Natural killer cell treated with Interleukin-12 subunit alpha and Interleukin-12 subunit beta and Interleukin-15 and Interleukin-18, amount 100 ng/mL, for 72 hours (primary cell): ENCODE data around the gene MRPL22. TPM values are rescaled to one million over a fixed set of nuclear protein-coding genes. Genes with fewer than 3 reads are reported as not detected.
A peak's percentile ranks its signal among the peaks of the same experiment; 100 is the strongest.
"Not testable (repeated sequence)": the region's sequence is repeated elsewhere in the genome, so short reads cannot be mapped to it uniquely, and the experiment has no call there.

Experiments used
- ATAC-seq, 2 donors: fragments of 150-1000 bp; cut with Tn5 transposase in 1 of 2; sonication (Bioruptor Pico), chemical (Tn5 transposase) in 1 of 2; 2 replicates each; pipeline ENCODE4 v1.10.0; 2021
- DNase-seq: peaks from one replicate; pipeline ENCODE4 v3.0.0; 2022; ENCODE audit warnings: low spot score
- H3K27ac Mint-ChIP-seq, 2 donors: 1 replicate in 1 of 2; 2 replicates in 1 of 2; pipeline ENCODE4 v1.8.0; 2022; ENCODE audit warnings: mixed read lengths in 2 of 2, mild to moderate bottlenecking in 1 of 2, moderate library complexity in 1 of 2
- H3K27me3 Mint-ChIP-seq, 2 donors: 1 replicate in 1 of 2; 2 replicates in 1 of 2; pipeline ENCODE4 v1.8.0; 2022; ENCODE audit warnings: mixed read lengths in 2 of 2
- H3K36me3 Mint-ChIP-seq: one replicate; pipeline ENCODE4 v1.8.0; 2022; ENCODE audit warnings: mixed read lengths
- H3K4me1 Mint-ChIP-seq, 2 donors: 1 replicate in 1 of 2; 2 replicates in 1 of 2; pipeline ENCODE4 v1.8.0; 2022; ENCODE audit warnings: low read depth in 2 of 2, mixed read lengths in 2 of 2, mild to moderate bottlenecking in 1 of 2
- H3K4me3 Mint-ChIP-seq: one replicate; pipeline ENCODE4 v1.8.0; 2022; ENCODE audit warnings: mixed read lengths
- H3K9me3 Mint-ChIP-seq: 2 replicates; pipeline ENCODE4 v1.8.0; 2022; ENCODE audit warnings: mixed read lengths
- total RNA-seq, 2 donors: library from RNA; stranded (reverse); gene quantifications; one replicate each; pipeline ENCODE4 v1.2.3, GENCODE V29; 2022

Gene MRPL22
- total RNA-seq, 2 donors from 2014 or later = 54.6 to 56.2 TPM

- no peaks in the 10 kb centered on the region for H3K4me1 Mint-ChIP-seq
- DNase-seq (no peak), ATAC-seq (no peak)
- H3K36me3 Mint-ChIP-seq = peaks cover 35% of the 10 kb centered on the region
- no peaks in the 10 kb centered on the region for H3K9me3 Mint-ChIP-seq
- no peak overlapping the region for H3K27ac Mint-ChIP-seq
- no peaks in the 10 kb centered on the region for H3K27me3 Mint-ChIP-seq
- no peak overlapping the region for H3K4me3 Mint-ChIP-seq
Measured at GRCh38 chr5:154923441-154924430, 17.1 kb upstream of the MRPL22 start.

GRCh38 chr5:154933537-154933936, 7.3 kb upstream of the MRPL22 start:
- DNase-seq = no peak
- no peak for ATAC-seq
- H3K27me3 Mint-ChIP-seq = no peaks in the 10 kb centered on the region
- no peak overlapping the region for H3K4me3 Mint-ChIP-seq
- H3K27ac Mint-ChIP-seq = no peak overlapping the region
- H3K4me1 Mint-ChIP-seq = peaks cover 18 to 25% of the 10 kb centered on the region in 2 donors
- no peaks in the 10 kb centered on the region for H3K9me3 Mint-ChIP-seq
- H3K36me3 Mint-ChIP-seq = peaks cover 23% of the 10 kb centered on the region

- no peaks in the 10 kb centered on the region for H3K9me3 Mint-ChIP-seq
- DNase-seq (no peak), ATAC-seq (no peak)
- H3K27ac Mint-ChIP-seq = no peak overlapping the region
- H3K36me3 Mint-ChIP-seq = peaks cover 20% of the 10 kb centered on the region
- no peak overlapping the region for H3K4me3 Mint-ChIP-seq
- H3K27me3 Mint-ChIP-seq = no peaks in the 10 kb centered on the region
- peaks cover 20 to 33% of the 10 kb centered on the region in 2 donors for H3K4me1 Mint-ChIP-seq
Measured at GRCh38 chr5:154934881-154935280, 6.0 kb upstream of the MRPL22 start.

- no peak for ATAC-seq
- Mint-ChIP-seq H3K27me3 (no peaks in the 10 kb centered on the region), H3K4me3 (peak overlapping the region; percentile 91), H3K27ac (peak overlapping the region; percentile 16 to 59), H3K36me3 (peaks cover 20% of the 10 kb centered on the region), H3K9me3 (no peaks in the 10 kb centered on the region), H3K4me1 (peaks cover 32 to 45% of the 10 kb centered on the region in 2 donors)
- DNase-seq = no peak
Measured at GRCh38 chr5:154937186-154937717, 3.6 kb upstream of the MRPL22 start.

- peak within 1 kb of the TSS; percentile 91 for H3K4me3 Mint-ChIP-seq
- peak; percentile 97 for ATAC-seq
- peaks cover 36 to 50% of the 10 kb centered on the region in 2 donors for H3K4me1 Mint-ChIP-seq
- H3K36me3 Mint-ChIP-seq = peaks cover 20% of the 10 kb centered on the region
- no peaks in the 10 kb centered on the region for H3K9me3 Mint-ChIP-seq
- H3K27ac Mint-ChIP-seq = peak within 1 kb of the TSS; percentile 84 to 95
- no peaks in the 10 kb centered on the region for H3K27me3 Mint-ChIP-seq
- DNase-seq = peak; percentile 89
Measured at GRCh38 chr5:154937718-154938466, 3.0 kb upstream of the MRPL22 start, which contains the start of gene GEMIN5. GEMIN5 (minus strand) TSS chr5:154938211; CDS start chr5:154938133, 78 bp downstream.

GRCh38 chr5:154939387-154939786, 1.5 kb upstream of the MRPL22 start:
- not testable (repeated sequence) for H3K27me3 Mint-ChIP-seq, ATAC-seq, H3K9me3 Mint-ChIP-seq, DNase-seq
- Mint-ChIP-seq H3K4me3 (peak overlapping the region; percentile 96), H3K4me1 (peaks cover 35 to 44% of the 10 kb centered on the region in 2 donors), H3K27ac (peak overlapping the region; percentile 84 to 95), H3K36me3 (peaks cover 20% of the 10 kb centered on the region)

- H3K27me3 Mint-ChIP-seq = no peaks in the 10 kb centered on the region
- H3K4me3 Mint-ChIP-seq = peak overlapping the region; percentile 96
- no peaks in the 10 kb centered on the region for H3K9me3 Mint-ChIP-seq
- H3K36me3 Mint-ChIP-seq = peaks cover 11% of the 10 kb centered on the region
- peaks cover 26 to 34% of the 10 kb centered on the region in 2 donors for H3K4me1 Mint-ChIP-seq
- DNase-seq = no peak
- peak overlapping the region; percentile 84 to 95 for H3K27ac Mint-ChIP-seq
- no peak for ATAC-seq
Measured at GRCh38 chr5:154940375-154940771, 500 bp upstream of the MRPL22 start.

- no peaks in the 10 kb centered on the region for H3K27me3 Mint-ChIP-seq
- no peak overlapping the region for H3K27ac Mint-ChIP-seq
- peaks cover 8% of the 10 kb centered on the region for H3K36me3 Mint-ChIP-seq
- ATAC-seq (no peak), DNase-seq (no peak)
- no peak overlapping the region for H3K4me3 Mint-ChIP-seq
- no peaks in the 10 kb centered on the region for H3K9me3 Mint-ChIP-seq
- peaks cover 24 to 33% of the 10 kb centered on the region in 2 donors for H3K4me1 Mint-ChIP-seq
Measured at GRCh38 chr5:154943527-154943926, 2.7 kb downstream of the MRPL22 start.

GRCh38 chr5:154944716-154945115, 3.8 kb downstream of the MRPL22 start:
- DNase-seq = no peak
- H3K4me3 Mint-ChIP-seq = no peak overlapping the region
- no peak for ATAC-seq
- H3K9me3 Mint-ChIP-seq = no peaks in the 10 kb centered on the region
- H3K27ac Mint-ChIP-seq = no peak overlapping the region
- peaks cover 8% of the 10 kb centered on the region for H3K36me3 Mint-ChIP-seq
- no peaks in the 10 kb centered on the region for H3K27me3 Mint-ChIP-seq
- H3K4me1 Mint-ChIP-seq = peaks cover 31 to 39% of the 10 kb centered on the region in 2 donors

GRCh38 chr5:154945695-154946301, 4.9 kb downstream of the MRPL22 start:
- Mint-ChIP-seq H3K27ac (no peak overlapping the region), H3K9me3 (no peaks in the 10 kb centered on the region), H3K4me1 (peaks cover 38 to 44% of the 10 kb centered on the region in 2 donors), H3K27me3 (no peaks in the 10 kb centered on the region), H3K36me3 (peaks cover 13% of the 10 kb centered on the region), H3K4me3 (no peak overlapping the region)
- ATAC-seq (no peak), DNase-seq (no peak)

GRCh38 chr5:154947778-154948177, 6.9 kb downstream of the MRPL22 start:
- Mint-ChIP-seq H3K4me3 (no peak overlapping the region), H3K27me3 (no peaks in the 10 kb centered on the region), H3K36me3 (peaks cover 5% of the 10 kb centered on the region), H3K27ac (no peak overlapping the region), H3K4me1 (peaks cover 23 to 30% of the 10 kb centered on the region in 2 donors), H3K9me3 (no peaks in the 10 kb centered on the region)
- ATAC-seq (no peak), DNase-seq (no peak)

GRCh38 chr5:154948313-154948712, 7.4 kb downstream of the MRPL22 start:
- DNase-seq = no peak
- no peaks in the 10 kb centered on the region for H3K9me3 Mint-ChIP-seq
- no peak overlapping the region for H3K27ac Mint-ChIP-seq
- H3K36me3 Mint-ChIP-seq = peaks cover 5% of the 10 kb centered on the region
- no peak for ATAC-seq
- peaks cover 21 to 30% of the 10 kb centered on the region in 2 donors for H3K4me1 Mint-ChIP-seq
- H3K4me3 Mint-ChIP-seq = no peak overlapping the region
- H3K27me3 Mint-ChIP-seq = no peaks in the 10 kb centered on the region

GRCh38 chr5:154949781-154950180, 8.9 kb downstream of the MRPL22 start:
- no peak for DNase-seq
- Mint-ChIP-seq H3K27ac (no peak overlapping the region), H3K27me3 (no peaks in the 10 kb centered on the region), H3K4me3 (no peak overlapping the region), H3K36me3 (peaks cover 5% of the 10 kb centered on the region), H3K4me1 (peaks cover 21 to 30% of the 10 kb centered on the region in 2 donors), H3K9me3 (no peaks in the 10 kb centered on the region)
- no peak for ATAC-seq
